WERI-Rb-1 (cell line): ENCODE measurements around the gene GNAI2.
A peak's percentile ranks its signal among the peaks of the same experiment; 100 is the strongest.

ENCODE experiments used
- DNase-seq: peaks from one replicate; pipeline ENCODE4 v3.0.0-alpha.2; 2020
- H3K27ac ChIP-seq: fragments of 250-450 bp; sonication (Bioruptor Pico); 2 replicates; pipeline ENCODE4 v1.5.1; 2020; ENCODE audit warnings: mild to moderate bottlenecking, moderate library complexity
- H3K27me3 ChIP-seq: fragments of 250-450 bp; sonication (Bioruptor Pico); 2 replicates; pipeline ENCODE4 v1.5.1; 2021; ENCODE audit warnings: mild to moderate bottlenecking, low read depth, moderate library complexity; ENCODE audit not compliant: insufficient read depth, severe bottlenecking
- H3K36me3 ChIP-seq: fragments of 250-450 bp; sonication (Bioruptor Pico); 2 replicates; pipeline ENCODE4 v1.5.1; 2020; ENCODE audit warnings: mild to moderate bottlenecking, moderate library complexity
- H3K4me3 ChIP-seq: 2 replicates; pipeline ENCODE4 v1.5.1; 2011; ENCODE audit warnings: low read depth, mild to moderate bottlenecking, control low read depth, low read length
- H3K9me3 ChIP-seq: fragments of 250-450 bp; sonication (Bioruptor Pico); 2 replicates; pipeline ENCODE4 v1.5.1; 2021; ENCODE audit warnings: mild to moderate bottlenecking, moderate library complexity; ENCODE audit not compliant: severe bottlenecking
- CTCF ChIP-seq: IDR thresholded peaks from 2 replicates; pipeline ENCODE4 v1.5.1; 2011; ENCODE audit warnings: low read depth, mild to moderate bottlenecking, control low read depth, inconsistent platforms, low read length

GNAI2 gene

GRCh38 chr3:50302095-50303012, 66.3 kb downstream of the GNAI2 start:
- no peaks in the 10 kb centered on the region for H3K36me3 ChIP-seq
- no peak for TF ChIP-seq CTCF
- 0 out of 2 replicates have a peak overlapping the region, but pooled peaks have one; percentile 35 for H3K4me3 ChIP-seq
- DNase-seq = no peak
- peak overlapping the region; percentile 80 for H3K27ac ChIP-seq
- peaks cover 3% of the 10 kb centered on the region for H3K9me3 ChIP-seq
- no peaks in the 10 kb centered on the region for H3K27me3 ChIP-seq

GRCh38 chr3:50303013-50303815, 67.2 kb downstream of the GNAI2 start, which contains the start of gene HYAL1:
HYAL1 (minus strand) TSS chr3:50303574; CDS start chr3:50302956, 618 bp downstream.
- no peaks in the 10 kb centered on the region for H3K36me3 ChIP-seq
- TF ChIP-seq CTCF = peak; percentile 56
- DNase-seq = peak; percentile 94
- no peaks in the 10 kb centered on the region for H3K27me3 ChIP-seq
- H3K4me3 ChIP-seq = peak within 1 kb of the TSS; percentile 35
- peak within 1 kb of the TSS; percentile 80 for H3K27ac ChIP-seq
- H3K9me3 ChIP-seq = peaks cover 7% of the 10 kb centered on the region

- no peak for DNase-seq
- no peak for TF ChIP-seq CTCF
Observed at GRCh38 chr3:50304601-50305000, 68.6 kb downstream of the GNAI2 start.

More at GRCh38 chr3:50304601-50305000, 68.6 kb downstream of the GNAI2 start:
- no peaks in the 10 kb centered on the region for H3K27me3 ChIP-seq
- peaks cover 16% of the 10 kb centered on the region for H3K9me3 ChIP-seq
- H3K36me3 ChIP-seq = peaks cover 3% of the 10 kb centered on the region
- H3K27ac ChIP-seq = no peak overlapping the region
- no peak overlapping the region for H3K4me3 ChIP-seq
